ENCODE measurements around the gene HYOU1. TPM values are rescaled to one million over a fixed set of nuclear protein-coding genes. Genes with fewer than 3 reads are reported as not detected.

The HYOU1 gene
- total and polyA plus RNA-seq, 2 of the 8 experiments (the other 6 are each of a cell fraction or from before 2014, with no cell fraction given) = 239 to 295 TPM

GRCh38 chr11:118998822-118999221 is 58.2 kb downstream of the HYOU1 start (continued):
- TF ChIP-seq, protein P1, sequence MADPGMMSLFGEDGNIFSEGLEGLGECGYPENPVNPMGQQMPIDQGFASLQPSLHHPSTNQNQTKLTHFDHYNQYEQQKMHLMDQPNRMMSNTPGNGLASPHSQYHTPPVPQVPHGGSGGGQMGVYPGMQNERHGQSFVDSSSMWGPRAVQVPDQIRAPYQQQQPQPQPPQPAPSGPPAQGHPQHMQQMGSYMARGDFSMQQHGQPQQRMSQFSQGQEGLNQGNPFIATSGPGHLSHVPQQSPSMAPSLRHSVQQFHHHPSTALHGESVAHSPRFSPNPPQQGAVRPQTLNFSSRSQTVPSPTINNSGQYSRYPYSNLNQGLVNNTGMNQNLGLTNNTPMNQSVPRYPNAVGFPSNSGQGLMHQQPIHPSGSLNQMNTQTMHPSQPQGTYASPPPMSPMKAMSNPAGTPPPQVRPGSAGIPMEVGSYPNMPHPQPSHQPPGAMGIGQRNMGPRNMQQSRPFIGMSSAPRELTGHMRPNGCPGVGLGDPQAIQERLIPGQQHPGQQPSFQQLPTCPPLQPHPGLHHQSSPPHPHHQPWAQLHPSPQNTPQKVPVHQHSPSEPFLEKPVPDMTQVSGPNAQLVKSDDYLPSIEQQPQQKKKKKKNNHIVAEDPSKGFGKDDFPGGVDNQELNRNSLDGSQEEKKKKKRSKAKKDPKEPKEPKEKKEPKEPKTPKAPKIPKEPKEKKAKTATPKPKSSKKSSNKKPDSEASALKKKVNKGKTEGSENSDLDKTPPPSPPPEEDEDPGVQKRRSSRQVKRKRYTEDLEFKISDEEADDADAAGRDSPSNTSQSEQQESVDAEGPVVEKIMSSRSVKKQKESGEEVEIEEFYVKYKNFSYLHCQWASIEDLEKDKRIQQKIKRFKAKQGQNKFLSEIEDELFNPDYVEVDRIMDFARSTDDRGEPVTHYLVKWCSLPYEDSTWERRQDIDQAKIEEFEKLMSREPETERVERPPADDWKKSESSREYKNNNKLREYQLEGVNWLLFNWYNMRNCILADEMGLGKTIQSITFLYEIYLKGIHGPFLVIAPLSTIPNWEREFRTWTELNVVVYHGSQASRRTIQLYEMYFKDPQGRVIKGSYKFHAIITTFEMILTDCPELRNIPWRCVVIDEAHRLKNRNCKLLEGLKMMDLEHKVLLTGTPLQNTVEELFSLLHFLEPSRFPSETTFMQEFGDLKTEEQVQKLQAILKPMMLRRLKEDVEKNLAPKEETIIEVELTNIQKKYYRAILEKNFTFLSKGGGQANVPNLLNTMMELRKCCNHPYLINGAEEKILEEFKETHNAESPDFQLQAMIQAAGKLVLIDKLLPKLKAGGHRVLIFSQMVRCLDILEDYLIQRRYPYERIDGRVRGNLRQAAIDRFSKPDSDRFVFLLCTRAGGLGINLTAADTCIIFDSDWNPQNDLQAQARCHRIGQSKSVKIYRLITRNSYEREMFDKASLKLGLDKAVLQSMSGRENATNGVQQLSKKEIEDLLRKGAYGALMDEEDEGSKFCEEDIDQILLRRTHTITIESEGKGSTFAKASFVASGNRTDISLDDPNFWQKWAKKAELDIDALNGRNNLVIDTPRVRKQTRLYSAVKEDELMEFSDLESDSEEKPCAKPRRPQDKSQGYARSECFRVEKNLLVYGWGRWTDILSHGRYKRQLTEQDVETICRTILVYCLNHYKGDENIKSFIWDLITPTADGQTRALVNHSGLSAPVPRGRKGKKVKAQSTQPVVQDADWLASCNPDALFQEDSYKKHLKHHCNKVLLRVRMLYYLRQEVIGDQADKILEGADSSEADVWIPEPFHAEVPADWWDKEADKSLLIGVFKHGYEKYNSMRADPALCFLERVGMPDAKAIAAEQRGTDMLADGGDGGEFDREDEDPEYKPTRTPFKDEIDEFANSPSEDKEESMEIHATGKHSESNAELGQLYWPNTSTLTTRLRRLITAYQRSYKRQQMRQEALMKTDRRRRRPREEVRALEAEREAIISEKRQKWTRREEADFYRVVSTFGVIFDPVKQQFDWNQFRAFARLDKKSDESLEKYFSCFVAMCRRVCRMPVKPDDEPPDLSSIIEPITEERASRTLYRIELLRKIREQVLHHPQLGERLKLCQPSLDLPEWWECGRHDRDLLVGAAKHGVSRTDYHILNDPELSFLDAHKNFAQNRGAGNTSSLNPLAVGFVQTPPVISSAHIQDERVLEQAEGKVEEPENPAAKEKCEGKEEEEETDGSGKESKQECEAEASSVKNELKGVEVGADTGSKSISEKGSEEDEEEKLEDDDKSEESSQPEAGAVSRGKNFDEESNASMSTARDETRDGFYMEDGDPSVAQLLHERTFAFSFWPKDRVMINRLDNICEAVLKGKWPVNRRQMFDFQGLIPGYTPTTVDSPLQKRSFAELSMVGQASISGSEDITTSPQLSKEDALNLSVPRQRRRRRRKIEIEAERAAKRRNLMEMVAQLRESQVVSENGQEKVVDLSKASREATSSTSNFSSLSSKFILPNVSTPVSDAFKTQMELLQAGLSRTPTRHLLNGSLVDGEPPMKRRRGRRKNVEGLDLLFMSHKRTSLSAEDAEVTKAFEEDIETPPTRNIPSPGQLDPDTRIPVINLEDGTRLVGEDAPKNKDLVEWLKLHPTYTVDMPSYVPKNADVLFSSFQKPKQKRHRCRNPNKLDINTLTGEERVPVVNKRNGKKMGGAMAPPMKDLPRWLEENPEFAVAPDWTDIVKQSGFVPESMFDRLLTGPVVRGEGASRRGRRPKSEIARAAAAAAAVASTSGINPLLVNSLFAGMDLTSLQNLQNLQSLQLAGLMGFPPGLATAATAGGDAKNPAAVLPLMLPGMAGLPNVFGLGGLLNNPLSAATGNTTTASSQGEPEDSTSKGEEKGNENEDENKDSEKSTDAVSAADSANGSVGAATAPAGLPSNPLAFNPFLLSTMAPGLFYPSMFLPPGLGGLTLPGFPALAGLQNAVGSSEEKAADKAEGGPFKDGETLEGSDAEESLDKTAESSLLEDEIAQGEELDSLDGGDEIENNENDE (IDR thresholded peaks at IDR 0.05; ENCODE audit: insufficient replicate concordance, low read length) = no peak
- TF ChIP-seq CHD2 (IDR thresholded peaks at IDR 0.05; ENCODE audit: low read length) (no peak), SP2 (IDR thresholded peaks at IDR 0.05; ENCODE audit: low read length) (no peak), PHF8 (conservative IDR thresholded peaks at IDR 0.05; ENCODE audit: low read depth, low read length) (no peak), CEBPB (IDR thresholded peaks at IDR 0.05; ENCODE audit: low read depth, low read length) (no peak), TEAD4 (IDR thresholded peaks at IDR 0.05; ENCODE audit: low read depth, low read length) (0 out of 2 replicates have a peak, but pooled peaks have one; percentile 33), SRF (IDR thresholded peaks at IDR 0.05; ENCODE audit: low read depth, low read length) (no peak), BCL11A (IDR thresholded peaks at IDR 0.05; ENCODE audit: low read depth in 2 of 2, low read length in 2 of 2) (no peak), SP4 (IDR thresholded peaks at IDR 0.05; ENCODE audit: low read length) (no peak), KDM4A (IDR thresholded peaks at IDR 0.05; ENCODE audit: low read depth, low read length, severe bottlenecking) (no peak)
- TF ChIP-seq, protein P2, sequence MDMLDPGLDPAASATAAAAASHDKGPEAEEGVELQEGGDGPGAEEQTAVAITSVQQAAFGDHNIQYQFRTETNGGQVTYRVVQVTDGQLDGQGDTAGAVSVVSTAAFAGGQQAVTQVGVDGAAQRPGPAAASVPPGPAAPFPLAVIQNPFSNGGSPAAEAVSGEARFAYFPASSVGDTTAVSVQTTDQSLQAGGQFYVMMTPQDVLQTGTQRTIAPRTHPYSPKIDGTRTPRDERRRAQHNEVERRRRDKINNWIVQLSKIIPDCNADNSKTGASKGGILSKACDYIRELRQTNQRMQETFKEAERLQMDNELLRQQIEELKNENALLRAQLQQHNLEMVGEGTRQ (IDR thresholded peaks at IDR 0.05; ENCODE audit: low read length) = no peak
- TF ChIP-seq, protein P3, sequence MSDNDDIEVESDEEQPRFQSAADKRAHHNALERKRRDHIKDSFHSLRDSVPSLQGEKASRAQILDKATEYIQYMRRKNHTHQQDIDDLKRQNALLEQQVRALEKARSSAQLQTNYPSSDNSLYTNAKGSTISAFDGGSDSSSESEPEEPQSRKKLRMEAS (IDR thresholded peaks at IDR 0.05) = no peak

Data from H1 (cell line).